Adrenal gland (tissue), 12 donors: ENCODE data around the gene SARM1. TPM values are rescaled to one million over a fixed set of nuclear protein-coding genes. Genes with fewer than 3 reads are reported as not detected.
"Not testable (repeated sequence)": the region's sequence is repeated elsewhere in the genome, so short reads cannot be mapped to it uniquely, and the experiment has no call there.

ENCODE experiments used
- DNase-seq, 7 donors: peaks; one replicate each; pipeline ENCODE4 v3.0.0-alpha.2; 2019 to 2020
- H3K27ac ChIP-seq, 5 donors: fragments of 200-600 bp; sonication (generic) in 4 of 5; 1 replicate in 3 of 5; 2 replicates in 2 of 5; pipeline versions ENCODE4 v1.5.1 to v1.8.0; 2016 to 2020; ENCODE audit warnings: mild to moderate bottlenecking in 1 of 5
- H3K27me3 ChIP-seq: fragments of 200-600 bp; 2 replicates; pipeline ENCODE4 v1.8.0; 2021
- H3K36me3 ChIP-seq, 2 donors: fragments of 200-600 bp; replicated peaks in 1 of 2; 1 replicate in 1 of 2; 2 replicates in 1 of 2; pipeline versions ENCODE4 v1.5.1 to v1.8.0; 2018 to 2022
- H3K4me1 ChIP-seq, 2 donors: fragments of 200-600 bp; replicated peaks in 1 of 2; 1 replicate in 1 of 2; 2 replicates in 1 of 2; pipeline versions ENCODE4 v1.5.1 to v1.8.0; 2018 to 2021
- H3K4me3 ChIP-seq, 4 donors: fragments of 200-600 bp; sonication (generic) in 3 of 4; one replicate each; pipeline ENCODE4 v1.5.1; 2016 to 2018
- H3K9me3 ChIP-seq, 3 donors: fragments of 200-600 bp; sonication (generic) in 1 of 3; replicated peaks in 1 of 3; 1 replicate in 2 of 3; 2 replicates in 1 of 3; pipeline versions ENCODE4 v1.5.1 to v1.8.0; 2016 to 2021
- CTCF ChIP-seq, 6 experiments: fragments of 450-650 bp in 4 of 6; fragments of 200-600 bp in 2 of 6; sonication (generic) in 1 of 6; IDR thresholded peaks; 1 replicate in 5 of 6; 2 replicates in 1 of 6; pipeline versions ENCODE4 v1.5.1 to v1.8.0; 2016 to 2021; ENCODE audit warnings: antibody characterized with exemption in 6 of 6, mild to moderate bottlenecking in 2 of 6, moderate library complexity in 1 of 6
- POLR2A ChIP-seq, 2 donors: fragments of 450-650 bp; IDR thresholded peaks; one replicate each; pipeline ENCODE4 v1.6.1; 2017; ENCODE audit warnings: antibody characterized with exemption in 2 of 2, mild to moderate bottlenecking in 2 of 2, moderate library complexity in 1 of 2
- WGBS, 4 donors: extraction: QIAGEN DNeasy Blood & Tissue Kit in 2 of 4; methylation state at CpG; one replicate each; pipeline versions ENCODE4 v1.1.5 to v1.1.7; 2013 to 2017; 5-methylcytosine and 5-hydroxymethylcytosine counted together
- intact Hi-C, 2 donors: fragments of 100-400 bp; cut with DNase I; formaldehyde crosslinking; loops; one replicate each; pipeline versions ENCODE4 v1.14.1 to v1.15.0; 2022 to 2023
- polyA plus RNA-seq, 3 donors: library from polyadenylated mRNA; stranded (reverse); fragments of 200-250 nt in 2 of 3; fragments of 350-450 nt in 1 of 3; fragmentation: Illumina TruSeq in 1 of 3; extraction: RNeasy Lipid Tissue Mini Kit (QIAGEN cat#74804) in 1 of 3; gene quantifications; one replicate each; pipeline ENCODE4 v1.2.3, GENCODE V29; 2013 to 2014
- total RNA-seq, 9 donors: library from RNA; depleted of rRNA in 4 of 9; stranded (reverse); fragments of >200 nt in 4 of 9; fragments of 120-200 nt in 1 of 9; fragmentation: NEBNext Ultra II Directional in 1 of 9; extraction: Animal tissue kit (Norgen Biotek cat#: 25700) in 1 of 9; gene quantifications; one replicate each; pipeline versions ENCODE4 v1.1.0 to v1.2.4, GENCODE V29; 2013 to 2023
- donor health status: healthy with polysubstance abuse.
- donor health status: Bipolar disorder and iron deficiency.
- donor health status: DM: yes; HTN: yes; CAD: no.
- donor health status: DM: no; HTN: no; CAD: no.
- donor health status: DM: no; HTN: no; CAD: no.
- donor health status: DM: yes; HTN: yes; CAD: no.

Gene SARM1
- total and polyA plus RNA-seq, 12 donors = 5.8 to 40.0 (median 23.9) TPM

- Histone ChIP-seq H3K27ac (no peak overlapping the region), H3K4me1 (no peaks in the 10 kb centered on the region), H3K9me3 (no peaks in the 10 kb centered on the region), H3K27me3 (peaks cover 3% of the 10 kb centered on the region), H3K4me3 (no peak overlapping the region), H3K36me3 (no peaks in the 10 kb centered on the region)
- no peak for TF ChIP-seq POLR2A (IDR thresholded peaks at IDR 0.05)
- no peak for TF ChIP-seq CTCF (IDR thresholded peaks at IDR 0.05)
- WGBS, 4 donors = 83 to 86% (median 84%) methylated on average over 9 to 13 of the region's 13 CpGs
- no peak for DNase-seq
- intact Hi-C loops = no loop called here
Observed at GRCh38 chr17:28425206-28425605, 53.7 kb downstream of the SARM1 start.

- peaks cover 3% of the 10 kb centered on the region for H3K27me3 ChIP-seq
- no peaks in the 10 kb centered on the region for H3K9me3 ChIP-seq
- intact Hi-C loops = no loop called here
- no peaks in the 10 kb centered on the region for H3K36me3 ChIP-seq
- H3K27ac ChIP-seq = no peak overlapping the region
- peak in 5 of 6 experiments; percentile 9 to 35 (median 13) for TF ChIP-seq CTCF (IDR thresholded peaks at IDR 0.05)
- no peak for TF ChIP-seq POLR2A (IDR thresholded peaks at IDR 0.05)
- H3K4me1 ChIP-seq = no peaks in the 10 kb centered on the region
- no peak overlapping the region for H3K4me3 ChIP-seq
- no peak for DNase-seq
- WGBS, 4 donors = 74 to 88% (median 82%) methylated on average over 9 of the region's 9 CpGs
Observed at GRCh38 chr17:28426081-28426519, 54.6 kb downstream of the SARM1 start.

- H3K36me3 ChIP-seq = no peaks in the 10 kb centered on the region
- WGBS, 4 donors = 84 to 93% (median 91%) methylated on average over 5 of the region's 5 CpGs
- TF ChIP-seq POLR2A (IDR thresholded peaks at IDR 0.05) = no peak
- no peak for TF ChIP-seq CTCF (IDR thresholded peaks at IDR 0.05)
- H3K4me3 ChIP-seq = no peak overlapping the region
- intact Hi-C loops = no loop called here
- H3K9me3 ChIP-seq = no peaks in the 10 kb centered on the region
- no peak overlapping the region for H3K27ac ChIP-seq
- no peaks in the 10 kb centered on the region for H3K4me1 ChIP-seq
- no peak for DNase-seq
- H3K27me3 ChIP-seq = peaks cover 5% of the 10 kb centered on the region
Observed at GRCh38 chr17:28427371-28427770, 55.9 kb downstream of the SARM1 start.

GRCh38 chr17:28427982-28428381, 56.5 kb downstream of the SARM1 start:
- H3K27ac ChIP-seq, H3K9me3 ChIP-seq, H3K36me3 ChIP-seq, intact Hi-C loops, DNase-seq, H3K27me3 ChIP-seq, H3K4me3 ChIP-seq, H3K4me1 ChIP-seq: not testable (repeated sequence)
- 84 to 88% (median 86%) methylated on average over 4 of the region's 4 CpGs for WGBS, 4 donors

GRCh38 chr17:28433721-28434120, 62.2 kb downstream of the SARM1 start:
- H3K36me3 ChIP-seq = no peaks in the 10 kb centered on the region
- H3K27me3 ChIP-seq = peaks cover 5% of the 10 kb centered on the region
- H3K9me3 ChIP-seq = no peaks in the 10 kb centered on the region
- no peak overlapping the region for H3K4me3 ChIP-seq
- no peak for TF ChIP-seq POLR2A (IDR thresholded peaks at IDR 0.05)
- no peak for TF ChIP-seq CTCF (IDR thresholded peaks at IDR 0.05)
- no peaks in the 10 kb centered on the region for H3K4me1 ChIP-seq
- H3K27ac ChIP-seq = no peak overlapping the region
- intact Hi-C loops = no loop called here
- no peak for DNase-seq
- WGBS, 4 donors = 59 to 80% (median 66%) methylated on average over 1 of the region's 1 CpG

GRCh38 chr17:28434326-28434725, 62.8 kb downstream of the SARM1 start:
- H3K27ac ChIP-seq, H3K9me3 ChIP-seq, intact Hi-C loops, DNase-seq, H3K36me3 ChIP-seq, H3K27me3 ChIP-seq, H3K4me1 ChIP-seq, H3K4me3 ChIP-seq: not testable (repeated sequence)
- WGBS, 4 donors = 56 to 77% (median 72%) methylated on average over 8 of the region's 8 CpGs
